Measurements from ENCODE around the gene C16orf96.

C16orf96 gene

GRCh38 chr16:4556112-4556511 is at the start of gene C16orf96:
TSS of gene C16orf96 (plus strand) at chr16:4556340. CDS start at chr16:4556490, 150 bp downstream.
- no peak for TF ChIP-seq POLR2A (IDR thresholded peaks at IDR 0.05; ENCODE audit: low read depth, low read length)
- FAIRE-seq (no peak), DNase-seq (ENCODE audit: insufficient read length, low spot score) (peak; percentile 38)

DNA sequence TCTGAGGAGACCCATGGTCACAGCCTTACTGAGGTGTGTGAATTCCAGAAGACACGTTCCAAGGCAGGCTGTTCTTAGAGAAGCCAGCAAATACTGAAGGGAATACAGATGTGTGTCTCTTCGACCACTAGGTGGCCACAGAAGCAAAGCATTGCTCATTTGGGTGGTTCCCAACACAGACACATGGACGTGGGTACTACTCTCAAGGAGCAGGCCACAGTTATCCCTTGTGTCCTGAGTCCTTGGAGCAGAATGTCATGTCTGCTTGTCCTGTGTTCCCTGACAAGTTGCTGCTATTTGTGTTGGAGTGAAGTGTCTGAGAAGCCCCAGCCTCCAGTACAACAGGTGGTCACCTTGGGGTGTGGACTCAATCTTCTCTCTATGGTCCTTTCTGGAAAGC is 49.7 kb upstream of the C16orf96 start:
- FAIRE-seq (peak; percentile 66), DNase-seq (ENCODE audit: insufficient read length, low spot score) (peak; percentile 59)
- no peak for TF ChIP-seq POLR2A (IDR thresholded peaks at IDR 0.05; ENCODE audit: low read depth, low read length)

DNA sequence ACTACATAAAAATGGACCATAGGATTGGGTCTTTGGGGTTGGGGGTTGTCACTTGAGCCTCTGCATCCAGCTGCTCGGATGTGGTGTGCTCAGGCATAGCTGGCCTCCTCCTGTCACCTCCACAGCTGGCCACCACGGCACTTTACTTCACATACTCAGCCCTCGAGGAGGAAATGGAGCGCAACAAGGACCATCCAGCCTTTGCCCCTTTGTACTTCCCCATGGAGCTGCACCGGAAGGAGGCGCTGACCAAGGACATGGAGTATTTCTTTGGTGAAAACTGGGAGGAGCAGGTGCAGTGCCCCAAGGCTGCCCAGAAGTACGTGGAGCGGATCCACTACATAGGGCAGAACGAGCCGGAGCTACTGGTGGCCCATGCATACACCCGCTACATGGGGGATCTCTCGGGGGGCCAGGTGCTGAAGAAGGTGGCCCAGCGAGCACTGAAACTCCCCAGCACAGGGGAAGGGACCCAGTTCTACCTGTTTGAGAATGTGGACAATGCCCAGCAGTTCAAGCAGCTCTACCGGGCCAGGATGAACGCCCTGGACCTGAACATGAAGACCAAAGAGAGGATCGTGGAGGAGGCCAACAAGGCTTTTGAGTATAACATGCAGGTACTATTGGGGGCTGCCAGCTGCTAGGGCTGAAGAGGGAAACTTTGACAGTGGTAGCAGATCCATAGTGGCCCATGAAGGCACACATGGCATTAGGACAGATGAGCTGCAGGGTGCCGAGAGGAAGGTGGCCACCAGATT is 48.4 kb upstream of the C16orf96 start:
- no peak for TF ChIP-seq POLR2A (IDR thresholded peaks at IDR 0.05; ENCODE audit: low read depth, low read length)
- DNase-seq (ENCODE audit: insufficient read length, low spot score): no peak
- FAIRE-seq: no peak

DNA sequence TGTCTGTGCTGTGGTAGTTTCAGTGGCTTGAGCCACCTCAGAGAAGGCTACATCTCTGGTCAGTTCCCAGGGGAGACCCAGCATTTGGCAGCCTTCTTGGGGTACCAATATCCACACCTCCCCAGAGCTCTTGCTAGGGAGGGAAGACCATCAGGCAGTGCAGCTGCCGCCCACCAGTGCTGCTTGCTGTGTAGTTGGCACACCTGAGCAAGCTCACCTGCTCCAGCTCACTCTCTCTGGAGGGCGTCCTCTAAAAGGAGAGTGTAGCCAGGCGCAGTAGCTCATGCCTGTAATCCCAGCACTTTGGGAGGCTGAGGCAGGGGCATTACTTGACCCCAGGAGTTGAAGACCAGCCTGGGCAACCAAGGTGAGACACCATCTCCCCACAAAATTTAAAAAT is 47.3 kb upstream of the C16orf96 start:
- FAIRE-seq: no peak
- no peak for TF ChIP-seq POLR2A (IDR thresholded peaks at IDR 0.05; ENCODE audit: low read depth, low read length)
- no peak for DNase-seq (ENCODE audit: insufficient read length, low spot score)

DNA sequence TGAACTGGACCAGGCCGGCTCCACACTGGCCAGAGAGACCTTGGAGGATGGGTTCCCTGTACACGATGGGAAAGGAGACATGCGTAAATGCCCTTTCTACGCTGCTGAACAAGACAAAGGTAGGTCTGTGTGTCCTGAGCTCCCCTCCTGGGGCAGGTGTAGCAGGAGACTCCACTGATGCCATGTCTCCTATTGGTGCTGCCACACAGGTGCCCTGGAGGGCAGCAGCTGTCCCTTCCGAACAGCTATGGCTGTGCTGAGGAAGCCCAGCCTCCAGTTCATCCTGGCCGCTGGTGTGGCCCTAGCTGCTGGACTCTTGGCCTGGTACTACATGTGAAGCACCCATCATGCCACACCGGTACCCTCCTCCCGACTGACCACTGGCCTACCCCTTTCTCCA is 46.7 kb upstream of the C16orf96 start:
- DNase-seq (ENCODE audit: insufficient read length, low spot score) (no peak), FAIRE-seq (no peak)
- no peak for TF ChIP-seq POLR2A (IDR thresholded peaks at IDR 0.05; ENCODE audit: low read depth, low read length)

- no peak for TF ChIP-seq POLR2A (IDR thresholded peaks at IDR 0.05; ENCODE audit: low read depth, low read length)
- DNase-seq (ENCODE audit: insufficient read length, low spot score) (no peak), FAIRE-seq (no peak)
Measured at GRCh38 chr16:4510131-4510530, 46.0 kb upstream of the C16orf96 start.

- DNase-seq (ENCODE audit: insufficient read length, low spot score) (no peak), FAIRE-seq (no peak)
- TF ChIP-seq POLR2A (IDR thresholded peaks at IDR 0.05; ENCODE audit: low read depth, low read length): no peak
Measured at GRCh38 chr16:4510747-4511426, 45.3 kb upstream of the C16orf96 start.

DNA sequence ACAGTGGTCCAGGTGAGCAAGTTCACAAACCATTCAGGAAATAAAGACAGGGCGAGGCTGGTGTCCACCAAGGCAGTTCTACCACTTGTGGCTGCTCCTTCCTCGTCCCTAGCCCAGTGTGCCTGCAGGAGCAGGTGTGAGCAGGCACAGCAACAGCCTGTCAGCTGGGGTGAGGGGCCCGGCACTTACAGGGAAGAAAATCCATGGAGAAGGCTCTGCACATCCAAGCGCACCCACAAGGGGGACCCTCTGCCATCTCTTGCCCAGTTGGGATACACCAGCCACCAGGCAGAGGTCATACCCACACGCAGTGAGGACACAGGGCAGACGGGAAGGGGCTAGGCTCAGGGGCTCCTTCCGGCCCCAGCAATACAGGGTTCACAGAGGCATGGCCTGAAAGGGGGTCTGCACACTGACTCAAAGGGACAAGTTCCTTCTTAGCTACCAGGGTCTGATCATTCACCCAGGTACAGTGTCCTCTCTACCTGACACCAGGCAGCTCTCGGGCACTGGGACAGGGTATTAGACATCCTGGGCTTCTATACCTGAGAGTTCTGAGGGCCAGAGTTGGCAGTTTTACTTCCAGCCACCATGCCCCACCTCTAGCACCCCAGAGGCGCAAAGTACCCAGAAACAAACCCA is 44.6 kb upstream of the C16orf96 start:
- FAIRE-seq (no peak), DNase-seq (ENCODE audit: insufficient read length, low spot score) (peak; percentile 45)
- no peak for TF ChIP-seq POLR2A (IDR thresholded peaks at IDR 0.05; ENCODE audit: low read depth, low read length)

DNA sequence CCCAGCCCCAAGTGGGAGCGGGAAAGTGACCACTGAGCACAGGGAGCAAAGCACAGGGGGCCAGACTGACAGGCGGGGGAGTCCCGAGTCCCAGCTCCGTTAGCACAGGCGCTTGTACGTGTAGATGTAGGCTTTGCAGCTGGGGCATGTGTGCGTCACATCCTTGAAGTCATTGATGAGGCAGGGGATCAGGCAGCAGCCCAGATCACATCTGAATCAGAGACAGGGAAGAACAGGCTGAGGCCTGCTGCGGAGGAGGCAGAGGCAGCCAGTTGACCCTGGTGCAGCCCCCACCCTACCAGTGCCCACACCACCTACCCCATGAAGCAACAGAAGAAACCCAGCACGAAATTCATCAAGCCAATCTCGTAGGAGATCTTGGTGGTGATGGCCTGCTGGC is 43.7 kb upstream of the C16orf96 start:
- no peak for DNase-seq (ENCODE audit: insufficient read length, low spot score)
- no peak for FAIRE-seq
- TF ChIP-seq POLR2A (IDR thresholded peaks at IDR 0.05; ENCODE audit: low read depth, low read length): no peak

GRCh38 chr16:4513086-4513860 is 42.9 kb upstream of the C16orf96 start:
- no peak for FAIRE-seq
- no peak for TF ChIP-seq POLR2A (IDR thresholded peaks at IDR 0.05; ENCODE audit: low read depth, low read length)
- no peak for DNase-seq (ENCODE audit: insufficient read length, low spot score)

DNA sequence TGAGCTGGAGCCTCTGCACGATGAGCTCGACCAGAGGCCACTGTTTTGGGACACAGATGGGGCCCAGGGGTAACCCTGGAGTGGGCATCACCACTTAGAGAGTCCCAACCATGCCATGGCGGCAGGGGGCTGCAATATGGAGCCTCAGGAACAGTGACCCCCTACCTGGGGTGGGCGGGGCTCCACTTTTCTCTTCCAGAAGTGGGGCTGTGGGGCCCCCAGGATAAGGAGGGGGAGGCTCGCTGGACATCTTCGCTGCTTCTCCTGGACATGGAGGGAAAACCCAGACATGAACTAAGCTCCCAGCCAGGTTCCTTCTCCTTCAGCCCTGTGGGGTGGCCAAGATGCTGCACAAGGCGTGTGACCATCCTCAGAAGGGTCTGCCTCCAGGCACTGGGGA is 42.3 kb upstream of the C16orf96 start:
- DNase-seq (ENCODE audit: insufficient read length, low spot score) (no peak), FAIRE-seq (no peak)
- TF ChIP-seq POLR2A (IDR thresholded peaks at IDR 0.05; ENCODE audit: low read depth, low read length): no peak

- TF ChIP-seq POLR2A (IDR thresholded peaks at IDR 0.05; ENCODE audit: low read depth, low read length): no peak
- DNase-seq (ENCODE audit: insufficient read length, low spot score) (no peak), FAIRE-seq (no peak)
Measured at GRCh38 chr16:4514606-4515005, 41.5 kb upstream of the C16orf96 start.

- FAIRE-seq (no peak), DNase-seq (ENCODE audit: insufficient read length, low spot score) (no peak)
Measured at GRCh38 chr16:4515611-4516233, 40.4 kb upstream of the C16orf96 start.

More at GRCh38 chr16:4515611-4516233, 40.4 kb upstream of the C16orf96 start:
- TF ChIP-seq POLR2A (IDR thresholded peaks at IDR 0.05; ENCODE audit: low read depth, low read length): no peak

Measured in H54 (cell line).